GM15510 (cell line): ENCODE results near the gene ARHGAP11B.
"Not testable (repeated sequence)": the region's sequence is repeated elsewhere in the genome, so short reads cannot be mapped to it uniquely, and the experiment has no call there.

ENCODE experiments used
- POLR2A ChIP-seq: IDR thresholded peaks from 3 replicates; pipeline ENCODE4 v1.6.1; 2011; ENCODE audit warnings: borderline replicate concordance; ENCODE audit not compliant: insufficient read length; ENCODE audit errors: extremely low read depth

The ARHGAP11B gene

GRCh38 chr15:30625436-30626193, at the start of gene ARHGAP11B:
Gene ARHGAP11B (plus strand): TSS chr15:30626128.
- peak; percentile 34 for TF ChIP-seq POLR2A

GRCh38 chr15:30603796-30604195, 22.1 kb upstream of the ARHGAP11B start, which contains the start of gene GOLGA8H:
Gene GOLGA8H (plus strand): TSS chr15:30604028. CDS start chr15:30604126, 98 bp downstream.
- TF ChIP-seq POLR2A = not testable (repeated sequence)

GRCh38 chr15:30650012-30650929, 24.3 kb downstream of the ARHGAP11B start:
- no peak for TF ChIP-seq POLR2A

GRCh38 chr15:30670056-30670455, 44.1 kb downstream of the ARHGAP11B start:
- no peak for TF ChIP-seq POLR2A

GRCh38 chr15:30671309-30671708, 45.4 kb downstream of the ARHGAP11B start:
- no peak for TF ChIP-seq POLR2A

GRCh38 chr15:30675126-30675525, 49.2 kb downstream of the ARHGAP11B start:
- no peak for TF ChIP-seq POLR2A
